ENCODE measurements around the gene BLMH. TPM values are rescaled to one million over a fixed set of nuclear protein-coding genes. Genes with fewer than 3 reads are reported as not detected.

Gene BLMH
- total RNA-seq, 4 donors from 2014 or later, result 18.1 to 35.7 (median 28.1) TPM

- Histone ChIP-seq H3K27me3 (no peaks in the 10 kb centered on the region), H3K9me3 (no peaks in the 10 kb centered on the region), H3K27ac (no peak overlapping the region), H3K4me1 (peaks cover 0 to 10% (median 2%) of the 10 kb centered on the region in 4 donors), H3K36me3 (peaks cover 0 to 89% (median 7%) of the 10 kb centered on the region in 3 donors), H3K4me3 (no peak overlapping the region)
- 32 to 34% methylated on average over 2 of the region's 2 CpGs for WGBS, 2 donors
- TF ChIP-seq, protein P1, sequence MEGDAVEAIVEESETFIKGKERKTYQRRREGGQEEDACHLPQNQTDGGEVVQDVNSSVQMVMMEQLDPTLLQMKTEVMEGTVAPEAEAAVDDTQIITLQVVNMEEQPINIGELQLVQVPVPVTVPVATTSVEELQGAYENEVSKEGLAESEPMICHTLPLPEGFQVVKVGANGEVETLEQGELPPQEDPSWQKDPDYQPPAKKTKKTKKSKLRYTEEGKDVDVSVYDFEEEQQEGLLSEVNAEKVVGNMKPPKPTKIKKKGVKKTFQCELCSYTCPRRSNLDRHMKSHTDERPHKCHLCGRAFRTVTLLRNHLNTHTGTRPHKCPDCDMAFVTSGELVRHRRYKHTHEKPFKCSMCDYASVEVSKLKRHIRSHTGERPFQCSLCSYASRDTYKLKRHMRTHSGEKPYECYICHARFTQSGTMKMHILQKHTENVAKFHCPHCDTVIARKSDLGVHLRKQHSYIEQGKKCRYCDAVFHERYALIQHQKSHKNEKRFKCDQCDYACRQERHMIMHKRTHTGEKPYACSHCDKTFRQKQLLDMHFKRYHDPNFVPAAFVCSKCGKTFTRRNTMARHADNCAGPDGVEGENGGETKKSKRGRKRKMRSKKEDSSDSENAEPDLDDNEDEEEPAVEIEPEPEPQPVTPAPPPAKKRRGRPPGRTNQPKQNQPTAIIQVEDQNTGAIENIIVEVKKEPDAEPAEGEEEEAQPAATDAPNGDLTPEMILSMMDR (IDR thresholded peaks at IDR 0.05), result no peak
- peak in 1 of 2 donors; percentile 15 for TF ChIP-seq EP300 (IDR thresholded peaks at IDR 0.05)
- DNase-seq (ENCODE audit: low spot score in 2 of 2), result no peak
Observed at GRCh38 chr17:30263552-30264333, 28.0 kb downstream of the BLMH start.

DNA sequence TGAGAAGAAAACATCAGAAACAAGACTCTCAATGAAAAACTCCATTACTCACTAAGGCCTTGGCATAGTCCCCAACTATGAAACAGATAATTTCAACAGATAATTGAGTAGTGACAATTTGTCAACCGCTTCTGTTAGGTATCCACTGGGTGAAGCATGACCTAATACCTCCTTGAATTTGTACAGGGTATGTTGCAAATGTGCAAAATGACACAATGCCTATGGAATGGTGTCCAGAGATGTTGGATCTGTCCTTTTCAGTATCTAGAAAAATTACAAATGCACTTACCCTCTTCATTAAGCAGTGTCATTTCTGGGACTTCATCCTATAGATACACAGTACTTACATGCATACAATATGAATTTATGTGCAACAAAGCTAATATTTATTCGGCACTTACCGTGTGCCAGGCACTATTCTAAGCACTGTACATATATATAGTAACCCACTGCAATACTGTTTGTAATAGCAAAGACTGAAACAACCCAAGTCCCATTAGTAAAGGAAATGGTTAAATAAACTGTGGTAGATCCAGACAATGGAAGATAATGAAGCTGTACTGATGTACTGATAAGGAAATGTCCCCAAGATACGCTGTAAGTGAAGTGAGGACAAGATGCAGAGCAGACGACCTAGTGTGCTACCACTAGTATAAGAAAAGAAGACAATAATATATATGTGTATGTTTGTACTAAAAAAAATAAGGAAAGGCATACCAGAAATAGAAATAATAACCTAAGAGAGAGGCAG lies 34.8 kb downstream of the BLMH start:
- TF ChIP-seq POLR2A (IDR thresholded peaks at IDR 0.05) (no peak), EP300 (IDR thresholded peaks at IDR 0.05) (no peak)
- TF ChIP-seq, protein P1 (IDR thresholded peaks at IDR 0.05), result no peak
- DNase-seq (ENCODE audit: low spot score in 2 of 2), result no peak
- Histone ChIP-seq H3K27me3 (no peaks in the 10 kb centered on the region), H3K4me1 (no peaks in the 10 kb centered on the region), H3K4me3 (no peak overlapping the region), H3K27ac (no peak overlapping the region), H3K36me3 (peaks cover 0 to 64% (median 0%) of the 10 kb centered on the region in 3 donors), H3K9me3 (no peaks in the 10 kb centered on the region)
- 85 to 87% methylated on average over 5 of the region's 5 CpGs for WGBS, 2 donors

- 64 to 78% methylated on average over 1 of the region's 1 CpG for WGBS, 2 donors
Observed at GRCh38 chr17:30254150-30254549, 37.6 kb downstream of the BLMH start.

DNA sequence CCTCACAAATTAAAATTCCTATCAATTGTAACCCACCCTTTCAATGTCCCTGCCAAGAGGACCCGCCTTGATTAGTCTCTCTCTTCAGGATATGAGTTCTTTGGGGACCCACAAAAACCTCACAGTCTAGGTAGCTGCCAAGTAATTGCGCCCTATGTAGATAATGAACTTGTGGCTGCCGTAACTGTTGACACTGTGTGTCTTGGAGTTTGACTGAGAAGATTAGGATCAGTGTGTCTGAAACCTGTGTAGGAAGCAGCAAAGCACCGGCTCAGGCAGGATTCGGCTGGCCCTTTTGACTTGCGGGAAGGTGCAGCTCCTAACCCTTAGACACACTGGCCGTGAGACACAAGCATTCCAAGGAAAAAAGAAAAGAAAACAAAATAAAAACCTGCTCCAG lies 38.4 kb downstream of the BLMH start:
- DNase-seq (ENCODE audit: low spot score in 2 of 2), result no peak
- 66 to 67% methylated on average over 7 of the region's 7 CpGs for WGBS, 2 donors

More at GRCh38 chr17:30254150-30254549, 37.6 kb downstream of the BLMH start:
- H3K27me3 ChIP-seq, result no peaks in the 10 kb centered on the region
- H3K4me1 ChIP-seq, result no peaks in the 10 kb centered on the region
- DNase-seq (ENCODE audit: low spot score in 2 of 2), result no peak
- no peak overlapping the region for H3K4me3 ChIP-seq
- TF ChIP-seq, protein P1 (IDR thresholded peaks at IDR 0.05), result no peak
- TF ChIP-seq EP300 (IDR thresholded peaks at IDR 0.05), result no peak
- TF ChIP-seq POLR2A (IDR thresholded peaks at IDR 0.05), result no peak
- H3K9me3 ChIP-seq, result no peaks in the 10 kb centered on the region
- H3K36me3 ChIP-seq, result peaks cover 0 to 66% (median 0%) of the 10 kb centered on the region in 3 donors
- no peak overlapping the region for H3K27ac ChIP-seq

More for the DNA sequence above, 38.4 kb downstream of the BLMH start:
- Histone ChIP-seq H3K27me3 (no peaks in the 10 kb centered on the region), H3K9me3 (no peaks in the 10 kb centered on the region), H3K4me1 (no peaks in the 10 kb centered on the region), H3K27ac (peak overlapping the region in 1 of 4 donors; percentile 21), H3K36me3 (peaks cover 0 to 68% (median 0%) of the 10 kb centered on the region in 3 donors), H3K4me3 (no peak overlapping the region)
- TF ChIP-seq, protein P1 (IDR thresholded peaks at IDR 0.05), result no peak
- TF ChIP-seq POLR2A (IDR thresholded peaks at IDR 0.05) (no peak), EP300 (IDR thresholded peaks at IDR 0.05) (no peak)
